ENCODE data around the gene PTBP1. TPM values are rescaled to one million over a fixed set of nuclear protein-coding genes. Genes with fewer than 3 reads are reported as not detected.

PTBP1 gene
- total and polyA plus RNA-seq, 9 of the 15 experiments (the other 6 are each of a cell fraction or from before 2014, with no cell fraction given) = 14.0 to 759 (median 234) TPM

GRCh38 chr19:801030-801860 is 4.0 kb downstream of the PTBP1 start (continued):
- TF ChIP-seq ZFX (CRISPR knock-in tag; IDR thresholded peaks at IDR 0.05) (no peak), ZNF217 (CRISPR knock-in tag; IDR thresholded peaks at IDR 0.05) (no peak), MAX (CRISPR knock-in tag; IDR thresholded peaks at IDR 0.05) (0 out of 2 replicates have a peak, but pooled peaks have one; percentile 4), JUND (IDR thresholded peaks at IDR 0.05; ENCODE audit: borderline replicate concordance, low read depth, low read length) (no peak), JUND (tag; IDR thresholded peaks at IDR 0.05; ENCODE audit: borderline replicate concordance, low read depth, low read length) (no peak), SP1 (CRISPR knock-in tag; IDR thresholded peaks at IDR 0.05) (peak; percentile 66), NR2C2 (CRISPR knock-in tag; IDR thresholded peaks at IDR 0.05) (0 out of 2 replicates have a peak, but pooled peaks have one; percentile 28), NR2C2 (tag; IDR thresholded peaks at IDR 0.05) (no peak), PRMT5 (CRISPR knock-in tag; IDR thresholded peaks at IDR 0.05) (0 out of 2 replicates have a peak, but pooled peaks have one; percentile 35), KLF1 (tag; IDR thresholded peaks at IDR 0.05) (no peak), NFIC (IDR thresholded peaks at IDR 0.05) (peak; percentile 41), NONO (IDR thresholded peaks at IDR 0.05; ENCODE audit: low read depth in 2 of 2, low read length in 1 of 2) (no peak), ZFP30 (CRISPR knock-in tag; IDR thresholded peaks at IDR 0.05; ENCODE audit: borderline replicate concordance) (no peak), RBFOX2 (IDR thresholded peaks at IDR 0.05; ENCODE audit: low read depth, low read length) (peak; percentile 12)
- TF ChIP-seq, protein P1, sequence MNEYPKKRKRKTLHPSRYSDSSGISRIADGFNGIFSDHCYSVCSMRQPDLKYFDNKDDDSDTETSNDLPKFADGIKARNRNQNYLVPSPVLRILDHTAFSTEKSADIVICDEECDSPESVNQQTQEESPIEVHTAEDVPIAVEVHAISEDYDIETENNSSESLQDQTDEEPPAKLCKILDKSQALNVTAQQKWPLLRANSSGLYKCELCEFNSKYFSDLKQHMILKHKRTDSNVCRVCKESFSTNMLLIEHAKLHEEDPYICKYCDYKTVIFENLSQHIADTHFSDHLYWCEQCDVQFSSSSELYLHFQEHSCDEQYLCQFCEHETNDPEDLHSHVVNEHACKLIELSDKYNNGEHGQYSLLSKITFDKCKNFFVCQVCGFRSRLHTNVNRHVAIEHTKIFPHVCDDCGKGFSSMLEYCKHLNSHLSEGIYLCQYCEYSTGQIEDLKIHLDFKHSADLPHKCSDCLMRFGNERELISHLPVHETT (CRISPR knock-in tag; conservative IDR thresholded peaks at IDR 0.05 in 1 of 2, IDR thresholded peaks at IDR 0.05 in 1 of 2) = 0 out of 4 replicates have a peak, but pooled peaks of 1 of the 2 experiments have one; percentile 1

Data from K562 (cell line).